ENCODE results near the gene ACSM5. TPM values are rescaled to one million over a fixed set of nuclear protein-coding genes. Genes with fewer than 3 reads are reported as not detected.
A peak's percentile ranks its signal among the peaks of the same experiment; 100 is the strongest.
"Not testable (repeated sequence)": the region's sequence is repeated elsewhere in the genome, so short reads cannot be mapped to it uniquely, and the experiment has no call there.

The ACSM5 gene
- total and polyA plus RNA-seq, 2 of the 8 experiments (the other 6 are each of a cell fraction or from before 2014, with no cell fraction given): not detected

- H2AFZ ChIP-seq (ENCODE audit: low read length); H4K91ac ChIP-seq (replicated peaks; ENCODE audit: insufficient read length, low read length); H3K27ac ChIP-seq (ENCODE audit: low read depth, low read length); H3K23me2 ChIP-seq (ENCODE audit: low read depth, low read length); H2BK5ac ChIP-seq (ENCODE audit: low read depth, low read length); H3K4ac ChIP-seq (replicated peaks; ENCODE audit: insufficient read length, low read depth, low read length); CTCF ChIA-PET (ENCODE audit: partially characterized antibody); H3K18ac ChIP-seq (ENCODE audit: extremely low read depth, low read length); H3K4me2 ChIP-seq (ENCODE audit: insufficient read depth in 1 of 2, low read depth in 2 of 2, low read length in 2 of 2); H3K27me3 ChIP-seq (replicated peaks in 1 of 4; ENCODE audit: control insufficient read depth in 3 of 4, extremely low read depth in 1 of 4, insufficient read depth in 3 of 4, low read length in 3 of 4); H3K9ac ChIP-seq (replicated peaks in 1 of 4; ENCODE audit: extremely low read depth in 1 of 4, low read depth in 3 of 4, low read length in 3 of 4); H4K5ac ChIP-seq (ENCODE audit: insufficient read length, low read depth, low read length); H3K4me1 ChIP-seq (replicated peaks in 1 of 4; ENCODE audit: control insufficient read depth in 3 of 4, insufficient read depth in 4 of 4, low read length in 3 of 4); DNase-seq (ENCODE audit: low read depth in 1 of 2, low spot score in 2 of 2); POLR2A ChIA-PET (ENCODE audit: partially characterized antibody); H3K4me3 ChIP-seq (ENCODE audit: extremely low read depth in 1 of 4, insufficient read depth in 2 of 4, low read depth in 3 of 4, low read length in 4 of 4); H3K79me1 ChIP-seq (ENCODE audit: low read depth, low read length); H2BK12ac ChIP-seq (ENCODE audit: low read depth, low read length); H4K20me1 ChIP-seq (replicated peaks in 1 of 2; ENCODE audit: control insufficient read depth in 1 of 2, insufficient read depth in 2 of 2, low read length in 2 of 2); H2BK15ac ChIP-seq (ENCODE audit: low read length); H3K9me3 ChIP-seq (ENCODE audit: insufficient read depth in 2 of 2, low read depth in 1 of 2, low read length in 1 of 2); H3K79me2 ChIP-seq (ENCODE audit: control insufficient read depth in 1 of 2, insufficient read depth in 2 of 2, low read length in 2 of 2); H3K23ac ChIP-seq (ENCODE audit: insufficient read length); H2BK120ac ChIP-seq (replicated peaks; ENCODE audit: low read depth, low read length); H3K56ac ChIP-seq (replicated peaks; ENCODE audit: insufficient read length, low read depth, low read length); H4K8ac ChIP-seq (ENCODE audit: extremely low read depth, insufficient read depth, low read length); H2AK5ac ChIP-seq (ENCODE audit: low read depth, low read length); H3K36me3 ChIP-seq (ENCODE audit: control insufficient read depth in 2 of 4, insufficient read depth in 4 of 4, low read length in 3 of 4); H2BK20ac ChIP-seq (ENCODE audit: low read length); H3K14ac ChIP-seq (ENCODE audit: insufficient read length): not testable (repeated sequence)
- FAIRE-seq: peak; percentile 19
- 95% methylated on average over 2 of the region's 2 CpGs; no CpG with 5 or more reads in 1 of the 2 experiments for WGBS, 2 experiments (ENCODE audit: extremely low coverage in 1 of 2, insufficient coverage in 1 of 2, insufficient read length in 1 of 2, insufficient replicate concordance in 2 of 2, low coverage in 1 of 2, low lambda C conversion rate in 2 of 2, missing lambda C conversion rate in 1 of 2)
Observed at GRCh38 chr16:20469930-20470329, 60.6 kb downstream of the ACSM5 start.

- H3K27me3 ChIP-seq (replicated peaks in 1 of 4; ENCODE audit: control insufficient read depth in 3 of 4, extremely low read depth in 1 of 4, insufficient read depth in 3 of 4, low read length in 3 of 4); H2AFZ ChIP-seq (ENCODE audit: low read length); H3K4ac ChIP-seq (replicated peaks; ENCODE audit: insufficient read length, low read depth, low read length); H3K4me1 ChIP-seq (replicated peaks in 1 of 4; ENCODE audit: control insufficient read depth in 3 of 4, insufficient read depth in 4 of 4, low read length in 3 of 4); H3K27ac ChIP-seq (ENCODE audit: low read depth, low read length); H2AK5ac ChIP-seq (ENCODE audit: low read depth, low read length); H3K23me2 ChIP-seq (ENCODE audit: low read depth, low read length); H3K56ac ChIP-seq (replicated peaks; ENCODE audit: insufficient read length, low read depth, low read length); H2BK15ac ChIP-seq (ENCODE audit: low read length); POLR2A ChIA-PET (ENCODE audit: partially characterized antibody); H3K4me2 ChIP-seq (ENCODE audit: insufficient read depth in 1 of 2, low read depth in 2 of 2, low read length in 2 of 2); H3K14ac ChIP-seq (ENCODE audit: insufficient read length); H2BK120ac ChIP-seq (replicated peaks; ENCODE audit: low read depth, low read length); H3K79me2 ChIP-seq (ENCODE audit: control insufficient read depth in 1 of 2, insufficient read depth in 2 of 2, low read length in 2 of 2); H3K9me3 ChIP-seq (ENCODE audit: insufficient read depth in 2 of 2, low read depth in 1 of 2, low read length in 1 of 2); H4K5ac ChIP-seq (ENCODE audit: insufficient read length, low read depth, low read length); FAIRE-seq; H4K20me1 ChIP-seq (replicated peaks in 1 of 2; ENCODE audit: control insufficient read depth in 1 of 2, insufficient read depth in 2 of 2, low read length in 2 of 2); H3K4me3 ChIP-seq (ENCODE audit: extremely low read depth in 1 of 4, insufficient read depth in 2 of 4, low read depth in 3 of 4, low read length in 4 of 4); H2BK12ac ChIP-seq (ENCODE audit: low read depth, low read length); H2BK5ac ChIP-seq (ENCODE audit: low read depth, low read length); H3K79me1 ChIP-seq (ENCODE audit: low read depth, low read length); DNase-seq (ENCODE audit: low read depth in 1 of 2, low spot score in 2 of 2); H3K36me3 ChIP-seq (ENCODE audit: control insufficient read depth in 2 of 4, insufficient read depth in 4 of 4, low read length in 3 of 4); CTCF ChIA-PET (ENCODE audit: partially characterized antibody); H3K23ac ChIP-seq (ENCODE audit: insufficient read length); H4K8ac ChIP-seq (ENCODE audit: extremely low read depth, insufficient read depth, low read length); H2BK20ac ChIP-seq (ENCODE audit: low read length); H4K91ac ChIP-seq (replicated peaks; ENCODE audit: insufficient read length, low read length); H3K18ac ChIP-seq (ENCODE audit: extremely low read depth, low read length); H3K9ac ChIP-seq (replicated peaks in 1 of 4; ENCODE audit: extremely low read depth in 1 of 4, low read depth in 3 of 4, low read length in 3 of 4): not testable (repeated sequence)
- WGBS, 2 experiments (ENCODE audit: extremely low coverage in 1 of 2, insufficient coverage in 1 of 2, insufficient read length in 1 of 2, insufficient replicate concordance in 2 of 2, low coverage in 1 of 2, low lambda C conversion rate in 2 of 2, missing lambda C conversion rate in 1 of 2): 76% methylated on average over 1 of the region's 1 CpG; no CpG with 5 or more reads in 1 of the 2 experiments
Observed at GRCh38 chr16:20470732-20471131, 61.4 kb downstream of the ACSM5 start.
